ENCODE results near the gene FEN1.

DNA sequence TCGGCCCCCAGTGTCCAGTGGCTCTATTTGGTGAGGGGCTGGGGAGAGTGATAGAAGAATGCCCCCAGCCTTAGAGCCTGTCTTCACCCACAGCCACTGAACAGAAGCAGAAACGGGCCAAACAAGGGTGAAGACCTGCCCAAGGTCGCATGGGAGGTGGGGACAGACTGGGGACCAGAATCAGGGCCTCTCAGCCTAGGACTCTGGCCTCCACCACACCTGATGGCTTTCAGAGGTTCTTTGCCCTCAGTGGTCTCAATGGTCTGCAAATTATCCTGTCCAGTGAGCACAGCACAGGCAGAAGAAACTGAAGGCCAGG, 44.8 kb upstream of the FEN1 start:
- TF ChIP-seq, protein P1, sequence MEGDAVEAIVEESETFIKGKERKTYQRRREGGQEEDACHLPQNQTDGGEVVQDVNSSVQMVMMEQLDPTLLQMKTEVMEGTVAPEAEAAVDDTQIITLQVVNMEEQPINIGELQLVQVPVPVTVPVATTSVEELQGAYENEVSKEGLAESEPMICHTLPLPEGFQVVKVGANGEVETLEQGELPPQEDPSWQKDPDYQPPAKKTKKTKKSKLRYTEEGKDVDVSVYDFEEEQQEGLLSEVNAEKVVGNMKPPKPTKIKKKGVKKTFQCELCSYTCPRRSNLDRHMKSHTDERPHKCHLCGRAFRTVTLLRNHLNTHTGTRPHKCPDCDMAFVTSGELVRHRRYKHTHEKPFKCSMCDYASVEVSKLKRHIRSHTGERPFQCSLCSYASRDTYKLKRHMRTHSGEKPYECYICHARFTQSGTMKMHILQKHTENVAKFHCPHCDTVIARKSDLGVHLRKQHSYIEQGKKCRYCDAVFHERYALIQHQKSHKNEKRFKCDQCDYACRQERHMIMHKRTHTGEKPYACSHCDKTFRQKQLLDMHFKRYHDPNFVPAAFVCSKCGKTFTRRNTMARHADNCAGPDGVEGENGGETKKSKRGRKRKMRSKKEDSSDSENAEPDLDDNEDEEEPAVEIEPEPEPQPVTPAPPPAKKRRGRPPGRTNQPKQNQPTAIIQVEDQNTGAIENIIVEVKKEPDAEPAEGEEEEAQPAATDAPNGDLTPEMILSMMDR (IDR thresholded peaks at IDR 0.05): no peak
- TF ChIP-seq POLR2A (IDR thresholded peaks at IDR 0.05) (no peak), POLR2AphosphoS5 (IDR thresholded peaks at IDR 0.05; ENCODE audit: insufficient read depth in 1 of 2, low read depth in 1 of 2) (no peak)

All from vagina (tissue), 2 donors.